HepG2 (cell line): ENCODE results near the gene POC1B. TPM values are rescaled to one million over a fixed set of nuclear protein-coding genes. Genes with fewer than 3 reads are reported as not detected.

Experiments
- ATAC-seq: fragments of 200-7000 bp; cut with Tn5 transposase; 3 replicates; pipeline ENCODE4 v1.9.1; 2020; ENCODE audit warnings: mild to moderate bottlenecking, moderate library complexity
- BruUV-seq: library from RNA; stranded (reverse); fragments of 400-500 nt; replicated peaks from 2 replicates; lab custom pipeline; 2021; lab: Mats Ljungman, UMichigan
- CTCF ChIA-PET: fragments of 300-600 bp; formaldehyde crosslinking; extraction: SDS; loops from one replicate; lab custom pipeline; 2021; ENCODE audit warnings: low total read pairs, inconsistent platforms, low intra/inter-chr PET ratio; lab: Yijun Ruan, JAX
- POLR2A ChIA-PET: fragments of 350-600 bp; sonication (Branson Sonifier 250); formaldehyde crosslinking; loops from one replicate; lab custom pipeline; 2020; ENCODE audit warnings: antibody characterized with exemption, inconsistent platforms; lab: Yijun Ruan, JAX
- DNase-seq: peaks from one replicate; pipeline ENCODE4 v3.0.0-alpha.2; 2015; ENCODE audit warnings: low spot score
- FAIRE-seq: peaks from 3 replicates; lab custom pipeline; 2011; peaks lifted over from hg19 to GRCh38; lab: Jason Lieb, UNC
- H2AFZ ChIP-seq: one replicate; pipeline ENCODE4 v1.6.1; 2011; ENCODE audit warnings: low read length, inconsistent platforms
- H3K27ac ChIP-seq: fragments of 300-600 bp; 3 replicates; pipeline ENCODE4 v1.8.0; 2011; ENCODE audit warnings: mixed run types, mild to moderate bottlenecking, mixed read lengths, low read length, inconsistent platforms; ENCODE audit not compliant: insufficient read depth; ENCODE audit errors: extremely low read length
- H3K27me3 ChIP-seq, 2 experiments: fragments of 200-600 bp in 1 of 2; 2 replicates in 1 of 2; 3 replicates in 1 of 2; pipeline versions ENCODE4 v1.6.0 to v1.8.0; 2011; ENCODE audit warnings: low read length in 2 of 2, mild to moderate bottlenecking in 2 of 2, moderate library complexity in 2 of 2, inconsistent platforms in 1 of 2; ENCODE audit not compliant: insufficient read depth in 2 of 2, control insufficient read depth in 1 of 2
- H3K36me3 ChIP-seq, 2 experiments: fragments of 200-600 bp in 1 of 2; replicated peaks in 1 of 2; 2 replicates in 1 of 2; 3 replicates in 1 of 2; pipeline versions ENCODE4 v1.5.1 to v1.8.0; 2011; ENCODE audit warnings: low read length in 2 of 2, inconsistent platforms in 1 of 2; ENCODE audit not compliant: insufficient read depth in 2 of 2, control insufficient read depth in 1 of 2
- H3K4me1 ChIP-seq: 2 replicates; pipeline ENCODE4 v1.5.1; 2012; ENCODE audit warnings: low read length, inconsistent platforms; ENCODE audit not compliant: insufficient read depth
- H3K4me2 ChIP-seq: 2 replicates; pipeline ENCODE4 v1.6.0; 2011; ENCODE audit warnings: low read depth, low read length, inconsistent platforms
- H3K4me3 ChIP-seq, 3 experiments: fragments of 200-600 bp in 1 of 3; sonication (generic), shearing (Covaris generic) in 1 of 3; replicated peaks in 1 of 3; 2 replicates each; pipeline ENCODE4 v1.5.1; 2011 to 2016; ENCODE audit warnings: low read length in 3 of 3, inconsistent platforms in 2 of 3, low read depth in 2 of 3, mild to moderate bottlenecking in 2 of 3, control low read depth in 1 of 3, mixed read lengths in 1 of 3; ENCODE audit not compliant: insufficient read depth in 1 of 3
- H3K79me2 ChIP-seq: one replicate; pipeline ENCODE4 v1.6.1; 2011; ENCODE audit warnings: low read length, inconsistent platforms; ENCODE audit not compliant: insufficient read depth
- H3K9ac ChIP-seq: 2 replicates; pipeline ENCODE4 v1.6.0; 2011; ENCODE audit warnings: mild to moderate bottlenecking, low read depth, low read length, inconsistent platforms; ENCODE audit not compliant: insufficient read depth
- H3K9me3 ChIP-seq: 2 replicates; pipeline ENCODE4 v1.5.1; 2012; ENCODE audit warnings: mild to moderate bottlenecking, low read length
- H4K20me1 ChIP-seq: 2 replicates; pipeline ENCODE4 v1.6.0; 2011; ENCODE audit warnings: inconsistent platforms, mild to moderate bottlenecking, low read length, moderate library complexity; ENCODE audit not compliant: insufficient read depth
- NR3C1 ChIP-seq: sonication (generic); formaldehyde crosslinking; IDR thresholded peaks from 2 replicates; pipeline ENCODE4 v1.4.0; 2020; ENCODE audit warnings: missing genetic modification reagents
- ZFAT ChIP-seq: sonication (generic); formaldehyde crosslinking; conservative IDR thresholded peaks from 2 replicates; pipeline ENCODE4 v1.8.1; 2023; ENCODE audit warnings: missing genetic modification reagents, inconsistent platforms
- ZFP90 ChIP-seq: sonication (generic); formaldehyde crosslinking; IDR thresholded peaks from 2 replicates; pipeline ENCODE4 v1.8.0; 2022; ENCODE audit warnings: missing genetic modification reagents, mild to moderate bottlenecking, inconsistent platforms, borderline replicate concordance
- ZNF101 ChIP-seq: sonication (generic); formaldehyde crosslinking; IDR thresholded peaks from 2 replicates; pipeline ENCODE4 v1.4.0; 2020; ENCODE audit warnings: mild to moderate bottlenecking, low read depth, missing genetic modification reagents, borderline replicate concordance
- ZNF225 ChIP-seq: sonication (generic); formaldehyde crosslinking; IDR thresholded peaks from 2 replicates; pipeline ENCODE4 v1.4.0; 2020; ENCODE audit warnings: mild to moderate bottlenecking, missing genetic modification reagents
- ZNF484 ChIP-seq: sonication (generic); formaldehyde crosslinking; IDR thresholded peaks from 2 replicates; pipeline ENCODE4 v1.5.1; 2020; ENCODE audit warnings: mild to moderate bottlenecking, low read depth, missing genetic modification reagents, borderline replicate concordance
- ZNF552 ChIP-seq: sonication (generic); formaldehyde crosslinking; IDR thresholded peaks from 2 replicates; pipeline ENCODE4 v1.9.0; 2022; ENCODE audit warnings: missing genetic modification reagents, mild to moderate bottlenecking, borderline replicate concordance
- WGBS: methylation state at CpG from one replicate; pipeline ENCODE4 v1.1.6; 2017; ENCODE audit warnings: low lambda C conversion rate; 5-methylcytosine and 5-hydroxymethylcytosine counted together
- in situ Hi-C: cut with HindIII; loops from 2 replicates; pipeline ENCODE4 v1.10.0; 2017; ENCODE audit warnings: low pct_unique_long_range_greater_than_20kb; ENCODE audit not compliant: extremely low pct_ligation_motif_present
- intact Hi-C: fragments of 100-400 bp; cut with micrococcal nuclease; formaldehyde crosslinking; loops from one replicate; pipeline ENCODE4 v1.10.0; 2022; ENCODE audit not compliant: unreplicated experiment
- polyA plus RNA-seq, 8 experiments: library from polyadenylated mRNA; depleted of rRNA in 3 of 8; stranded (reverse) in 7 of 8; unstranded in 1 of 8; fragments of >200 nt; fragmentation: Illumina TruSeq in 4 of 8; extraction: Trizol in 4 of 8; gene quantifications; 2 replicates each; pipeline versions ENCODE4 v1.2.1 to v1.2.3, GENCODE V29; 2011 to 2016; ENCODE audit warnings: low read depth in 4 of 8, missing spikeins in 1 of 8, mixed read lengths in 1 of 8; ENCODE audit not compliant: insufficient read depth in 1 of 8
- total RNA-seq, 5 experiments: library from RNA; depleted of rRNA; stranded (reverse); fragments of >200 nt; fragmentation: Illumina TruSeq; extraction: Trizol; gene quantifications; 2 replicates each; pipeline ENCODE4 v1.2.3, GENCODE V29; 2016; ENCODE audit warnings: low read depth in 1 of 5

Gene POC1B
- total and polyA plus RNA-seq, 2 of the 13 experiments (the other 11 are each of a cell fraction or from before 2014, with no cell fraction given) = 9.3 to 11.0 TPM

DNA sequence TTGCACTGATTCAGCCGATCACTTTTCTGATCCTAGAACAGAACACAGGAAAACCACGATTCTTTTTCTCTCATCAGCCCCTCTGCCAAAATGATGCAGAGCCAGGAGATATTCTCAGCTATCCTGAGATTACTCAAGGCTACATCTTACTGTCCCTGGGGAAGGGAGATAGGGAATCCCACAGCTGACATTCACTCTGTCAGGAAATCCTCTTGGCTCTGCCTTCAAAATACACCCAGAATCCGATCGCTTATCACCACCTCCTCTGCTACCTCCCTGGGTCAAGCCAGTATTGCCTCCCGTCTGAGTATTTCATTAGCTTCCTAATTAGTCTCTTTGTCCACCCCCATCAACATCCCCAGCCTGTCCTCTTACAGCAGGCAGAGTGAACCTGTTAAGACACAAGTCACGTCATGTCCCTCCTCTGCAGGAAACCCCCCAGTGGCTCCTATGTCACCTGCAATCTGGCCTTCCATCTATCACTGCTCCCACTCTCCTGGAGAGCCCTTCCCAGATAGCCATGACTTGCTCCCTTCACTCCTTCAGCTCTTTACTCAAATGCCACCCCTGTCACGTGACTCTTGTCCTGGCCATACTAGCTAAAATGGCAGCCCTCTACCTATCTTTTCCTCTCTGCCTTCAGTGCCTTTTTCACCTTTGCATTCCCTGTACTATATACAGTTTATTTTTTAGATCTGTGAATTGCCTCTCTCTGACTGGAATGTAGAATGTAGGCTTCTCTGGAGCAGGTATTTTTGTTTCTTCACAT, 71.6 kb downstream of the POC1B start:
- in situ Hi-C loops (no loop called here), intact Hi-C loops (no loop called here)
- WGBS = 97% methylated on average over 7 of the region's 7 CpGs
- no peaks in the 10 kb centered on the region for H3K27me3 ChIP-seq
- no peak for ATAC-seq
- H3K36me3 ChIP-seq = no peaks in the 10 kb centered on the region; a peak in 1 of 5 replicates
- no peak overlapping the region for H3K9ac ChIP-seq
- DNase-seq = no peak
- ChIA-PET CTCF (no interaction called here), POLR2A (no interaction called here)
- H2AFZ ChIP-seq = no peak overlapping the region
- H3K4me3 ChIP-seq = no peak overlapping the region
- FAIRE-seq = no peak
- H3K4me2 ChIP-seq = no peak overlapping the region
- no peak for TF ChIP-seq ZFP90 (CRISPR knock-in tag)
- no peak for TF ChIP-seq ZNF552 (CRISPR knock-in tag)
- TF ChIP-seq ZNF225 (CRISPR knock-in tag) = no peak
- TF ChIP-seq NR3C1 (CRISPR knock-in tag) = no peak
- no peak for TF ChIP-seq ZNF101 (CRISPR knock-in tag)
- no peak for TF ChIP-seq ZNF484 (CRISPR knock-in tag)
- TF ChIP-seq ZFAT (CRISPR knock-in tag) = no peak
- H3K4me1 ChIP-seq = peaks cover 23% of the 10 kb centered on the region
- H3K9me3 ChIP-seq = no peaks in the 10 kb centered on the region
- peak overlapping the region; percentile 31 for H3K27ac ChIP-seq
- BruUV-seq = no TSS peak
- no peaks in the 10 kb centered on the region for H3K79me2 ChIP-seq
- no peaks in the 10 kb centered on the region for H4K20me1 ChIP-seq
